ENCODE results near the gene TCFL5.

GRCh38 chr20:62816884-62817873 lies 44.4 kb downstream of the TCFL5 start, which contains the start of gene COL9A3:
- TF ChIP-seq ZFX (IDR thresholded peaks at IDR 0.05; ENCODE audit: borderline replicate concordance) (no peak), CTCF (IDR thresholded peaks at IDR 0.05) (no peak)
